Stimulated activated CD4-positive, alpha-beta T cell treated with anti-CD3 and anti-CD28 coated beads, TNF-alpha, amount 100 ng/mL, for 24 hours (primary cell): Measurements from ENCODE around the gene ITGAX.

Source experiments
- DNase-seq, 3 experiments: peaks; one replicate each; pipeline ENCODE4 v3.0.0-alpha.2; 2020; ENCODE audit warnings: low read depth in 3 of 3

ITGAX gene

GRCh38 chr16:31373235-31373634, 18.3 kb downstream of the ITGAX start:
- DNase-seq = no peak

DNA sequence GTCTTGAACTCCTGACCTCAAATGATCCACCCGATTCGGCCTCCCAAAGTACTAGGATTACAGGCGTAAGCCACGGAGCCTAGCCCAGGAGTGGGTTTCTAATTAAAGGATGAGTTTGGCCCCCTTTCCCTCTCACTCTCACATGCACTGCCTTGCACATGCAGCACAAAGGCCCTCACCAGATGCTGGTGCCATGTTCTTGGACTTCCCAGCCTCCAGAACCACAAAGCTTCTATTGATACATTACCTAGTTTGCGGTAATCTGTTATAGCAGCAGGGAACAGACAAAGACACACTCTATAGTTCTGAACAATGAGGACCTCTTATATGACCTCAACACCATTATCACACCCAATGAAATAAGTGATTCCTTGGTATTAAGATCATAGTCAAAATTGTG, 20.3 kb downstream of the ITGAX start:
- DNase-seq = no peak

DNA sequence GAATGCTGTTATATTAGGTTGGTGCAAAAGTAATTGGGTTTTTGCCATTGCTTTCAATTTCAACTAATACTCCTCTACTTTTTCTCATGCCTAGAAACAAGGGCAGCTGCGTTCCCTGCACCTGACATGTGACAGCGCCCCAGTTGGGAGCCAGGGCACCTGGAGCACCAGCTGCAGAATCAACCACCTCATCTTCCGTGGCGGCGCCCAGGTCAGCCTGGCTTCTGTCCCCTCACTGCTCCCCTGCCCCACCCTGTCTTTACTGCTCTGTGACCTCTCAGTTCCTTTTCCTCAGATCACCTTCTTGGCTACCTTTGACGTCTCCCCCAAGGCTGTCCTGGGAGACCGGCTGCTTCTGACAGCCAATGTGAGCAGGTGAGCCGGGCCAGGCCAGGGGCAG, 21.7 kb downstream of the ITGAX start:
- no peak for DNase-seq

DNA sequence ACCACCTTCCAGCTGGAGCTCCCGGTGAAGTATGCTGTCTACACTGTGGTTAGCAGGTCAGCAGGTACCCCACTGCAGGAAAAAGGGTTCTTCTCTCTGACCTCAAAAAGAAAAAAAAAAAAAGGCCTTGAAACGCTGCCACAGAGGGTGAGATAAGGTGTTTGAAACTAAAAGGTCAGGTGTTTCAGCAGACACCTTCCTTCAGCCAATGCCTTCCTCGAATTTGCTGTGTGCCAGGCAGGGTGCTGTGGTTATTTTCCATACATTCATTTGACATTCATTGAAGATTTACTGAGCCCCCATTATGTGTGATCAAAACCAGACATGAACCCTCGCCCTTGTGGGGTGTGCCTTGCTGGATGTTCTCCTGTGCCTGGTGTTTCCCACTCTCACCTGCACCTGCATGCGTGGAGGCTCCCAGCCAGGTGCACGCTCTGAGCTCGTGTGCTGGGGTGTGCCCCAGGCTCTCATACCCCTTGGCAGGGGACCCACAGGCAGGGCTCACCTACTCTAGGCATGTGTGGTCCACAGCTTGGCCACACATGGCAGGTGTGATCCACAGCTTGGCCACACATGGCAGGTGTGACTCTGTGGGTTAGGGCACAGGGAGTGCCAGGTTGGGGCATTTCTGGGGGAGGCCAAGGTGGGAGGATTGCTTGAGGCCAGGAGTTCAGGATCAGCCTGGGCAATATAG, 22.4 kb downstream of the ITGAX start:
- no peak for DNase-seq

DNA sequence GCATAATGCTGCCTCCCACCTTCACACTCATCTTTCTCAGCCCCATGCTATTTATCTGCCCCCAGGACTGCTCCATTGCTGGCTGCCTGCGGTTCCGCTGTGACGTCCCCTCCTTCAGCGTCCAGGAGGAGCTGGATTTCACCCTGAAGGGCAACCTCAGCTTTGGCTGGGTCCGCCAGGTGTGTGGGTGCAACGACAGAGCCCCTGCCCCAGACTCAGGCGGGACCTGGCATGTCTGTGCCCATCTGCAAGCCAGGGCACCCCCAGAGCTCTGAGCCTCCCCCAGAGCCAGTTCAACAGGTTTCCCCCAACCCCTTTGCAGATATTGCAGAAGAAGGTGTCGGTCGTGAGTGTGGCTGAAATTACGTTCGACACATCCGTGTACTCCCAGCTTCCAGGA, 25.2 kb downstream of the ITGAX start:
- no peak for DNase-seq

DNA sequence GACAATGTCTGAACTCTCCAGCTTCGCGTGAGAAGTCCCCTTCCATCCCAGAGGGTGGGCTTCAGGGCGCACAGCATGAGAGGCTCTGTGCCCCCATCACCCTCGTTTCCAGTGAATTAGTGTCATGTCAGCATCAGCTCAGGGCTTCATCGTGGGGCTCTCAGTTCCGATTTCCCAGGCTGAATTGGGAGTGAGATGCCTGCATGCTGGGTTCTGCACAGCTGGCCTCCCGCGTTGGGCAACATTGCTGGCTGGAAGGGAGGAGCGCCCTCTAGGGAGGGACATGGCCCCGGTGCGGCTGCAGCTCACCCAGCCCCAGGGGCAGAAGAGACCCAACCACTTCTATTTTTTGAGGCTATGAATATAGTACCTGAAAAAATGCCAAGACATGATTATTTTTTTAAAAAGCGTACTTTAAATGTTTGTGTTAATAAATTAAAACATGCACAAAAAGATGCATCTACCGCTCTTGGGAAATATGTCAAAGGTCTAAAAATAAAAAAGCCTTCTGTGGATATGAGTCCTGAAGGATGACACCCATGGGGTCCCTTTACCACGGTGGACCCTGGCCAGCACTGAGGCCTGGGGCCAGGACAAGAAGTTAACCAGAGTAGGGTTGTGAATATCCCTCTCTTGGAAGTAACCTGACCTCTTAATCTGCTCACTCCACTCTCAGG, 27.6 kb downstream of the ITGAX start:
- DNase-seq = peak; percentile 28 to 64 (median 38)

GRCh38 chr16:31385680-31386079, 30.7 kb downstream of the ITGAX start:
- DNase-seq = no peak

- peak in 1 of 3 experiments; percentile 8 for DNase-seq
These were observed 31.4 kb downstream of the ITGAX start for GRCh38 chr16:31386157-31386984.

GRCh38 chr16:31388535-31388934, 33.6 kb downstream of the ITGAX start:
- no peak for DNase-seq

DNA sequence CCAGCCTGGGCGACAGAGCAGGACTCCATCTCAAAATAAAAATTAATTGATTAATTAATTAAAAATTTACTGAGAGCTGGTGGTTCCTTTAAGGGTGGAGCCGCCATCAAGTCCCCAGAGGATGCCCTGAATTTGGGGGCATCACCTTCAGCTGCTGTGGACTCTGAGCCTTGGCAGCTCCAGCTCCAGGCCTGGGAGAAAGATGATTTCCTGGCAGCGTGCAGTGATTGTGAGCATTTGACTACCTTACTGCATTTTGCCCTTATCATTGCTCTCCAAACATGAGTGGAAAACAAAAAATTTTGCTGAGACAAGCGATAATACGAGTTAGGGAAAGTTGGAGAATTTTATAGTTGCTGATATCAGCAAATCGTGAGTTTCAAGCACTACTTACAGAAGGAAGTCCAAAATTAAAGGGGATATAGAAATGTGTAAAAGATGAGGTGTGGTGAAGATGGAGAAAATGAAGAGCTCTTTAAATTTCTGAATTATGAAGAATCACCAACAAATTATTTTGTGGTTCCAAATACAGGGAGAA, 35.6 kb downstream of the ITGAX start:
- no peak for DNase-seq

DNA sequence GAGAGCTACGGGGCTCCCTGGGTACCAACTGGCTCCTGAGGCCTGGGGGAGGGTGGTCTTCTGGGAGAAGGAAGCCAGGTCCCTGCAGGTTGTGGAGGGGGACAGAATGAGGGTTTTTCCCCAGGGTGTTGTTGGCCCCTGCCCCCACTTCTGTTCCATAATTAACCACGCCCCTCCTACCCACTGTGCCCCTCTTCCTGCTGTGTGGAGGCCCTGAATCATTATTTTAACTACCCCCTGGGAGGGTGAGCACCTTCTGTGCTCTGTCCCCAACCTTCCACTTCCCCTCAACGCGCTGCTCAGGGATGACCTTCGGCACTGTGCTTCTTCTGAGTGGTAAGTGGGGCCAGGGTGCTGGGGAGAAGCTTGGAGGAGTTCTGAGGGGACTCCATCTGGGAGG, 38.1 kb downstream of the ITGAX start, which contains the start of gene ITGAD:
ITGAD (plus strand) TSS at position 280 of the 400 bp plus-strand sequence; CDS start at position 306, 26 bp downstream.
- DNase-seq = no peak

DNA sequence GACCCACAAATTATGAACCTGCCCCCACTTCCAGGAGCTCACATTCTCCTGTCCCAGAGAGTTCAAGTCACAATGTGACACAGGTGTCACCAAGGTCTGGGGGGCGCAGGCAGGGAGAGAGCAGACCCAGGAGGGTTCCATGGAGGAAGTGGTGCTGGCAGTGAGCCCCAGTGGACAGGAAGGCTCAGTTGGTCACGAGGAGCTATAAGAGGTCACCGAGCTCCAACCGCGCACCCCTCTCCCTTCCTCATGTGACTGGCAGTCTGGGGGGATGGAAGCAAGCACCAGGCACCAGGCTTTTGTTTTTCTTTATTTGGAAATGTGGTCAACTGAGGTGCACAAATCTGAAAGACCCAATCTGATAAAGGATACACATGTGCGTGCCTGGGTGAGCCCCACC, 40.7 kb downstream of the ITGAX start:
- DNase-seq = no peak

DNA sequence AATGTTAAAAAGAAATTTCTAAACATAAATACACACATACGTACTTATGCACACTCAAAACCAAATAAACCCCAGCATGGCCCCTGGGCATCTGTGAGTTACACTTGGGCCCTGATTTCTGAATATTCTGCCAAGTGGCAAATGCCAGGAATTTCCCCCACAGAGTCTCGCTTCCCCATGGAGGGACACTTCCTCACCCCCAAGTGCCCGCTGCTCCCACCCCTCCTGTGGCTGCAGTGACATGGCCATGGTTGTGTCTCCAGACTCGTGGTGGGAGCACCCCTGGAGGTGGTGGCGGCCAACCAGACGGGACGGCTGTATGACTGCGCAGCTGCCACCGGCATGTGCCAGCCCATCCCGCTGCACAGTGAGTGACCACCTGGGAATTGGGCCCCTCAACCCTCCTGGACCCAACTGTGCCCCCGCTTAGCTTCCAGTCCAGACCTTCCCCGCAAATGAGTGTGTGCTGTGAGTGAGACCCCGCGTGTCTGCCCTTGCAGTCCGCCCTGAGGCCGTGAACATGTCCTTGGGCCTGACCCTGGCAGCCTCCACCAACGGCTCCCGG, 42.2 kb downstream of the ITGAX start:
- no peak for DNase-seq

- no peak for DNase-seq
These were observed 42.7 kb downstream of the ITGAX start for GRCh38 chr16:31397701-31398100.

DNA sequence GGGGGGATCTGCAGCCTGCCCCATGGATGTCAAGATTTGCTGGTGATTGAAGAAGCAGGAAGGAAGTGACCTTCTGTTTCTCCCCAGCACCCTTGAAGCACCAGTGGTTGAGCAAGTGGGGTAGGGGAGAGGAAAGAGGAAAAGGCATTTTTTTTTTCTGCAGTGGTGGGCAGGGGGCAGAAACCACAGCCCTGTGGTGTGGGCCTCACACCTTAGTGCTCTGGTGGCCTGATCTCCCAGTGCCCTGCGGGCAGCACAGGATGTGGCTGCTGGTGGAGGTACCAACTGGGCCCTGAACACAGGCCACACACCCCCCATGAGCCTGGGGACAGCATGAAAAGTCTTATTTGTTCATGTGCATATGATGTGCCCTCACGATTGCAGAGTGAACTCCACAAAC, 45.2 kb downstream of the ITGAX start:
- no peak for DNase-seq

GRCh38 chr16:31401436-31401835, 46.5 kb downstream of the ITGAX start:
- DNase-seq = no peak

- peak in 1 of 3 experiments; percentile 4 for DNase-seq
These were observed 47.7 kb downstream of the ITGAX start for GRCh38 chr16:31402687-31403086.

- no peak for DNase-seq
These were observed 48.8 kb downstream of the ITGAX start for GRCh38 chr16:31403590-31404352.

DNA sequence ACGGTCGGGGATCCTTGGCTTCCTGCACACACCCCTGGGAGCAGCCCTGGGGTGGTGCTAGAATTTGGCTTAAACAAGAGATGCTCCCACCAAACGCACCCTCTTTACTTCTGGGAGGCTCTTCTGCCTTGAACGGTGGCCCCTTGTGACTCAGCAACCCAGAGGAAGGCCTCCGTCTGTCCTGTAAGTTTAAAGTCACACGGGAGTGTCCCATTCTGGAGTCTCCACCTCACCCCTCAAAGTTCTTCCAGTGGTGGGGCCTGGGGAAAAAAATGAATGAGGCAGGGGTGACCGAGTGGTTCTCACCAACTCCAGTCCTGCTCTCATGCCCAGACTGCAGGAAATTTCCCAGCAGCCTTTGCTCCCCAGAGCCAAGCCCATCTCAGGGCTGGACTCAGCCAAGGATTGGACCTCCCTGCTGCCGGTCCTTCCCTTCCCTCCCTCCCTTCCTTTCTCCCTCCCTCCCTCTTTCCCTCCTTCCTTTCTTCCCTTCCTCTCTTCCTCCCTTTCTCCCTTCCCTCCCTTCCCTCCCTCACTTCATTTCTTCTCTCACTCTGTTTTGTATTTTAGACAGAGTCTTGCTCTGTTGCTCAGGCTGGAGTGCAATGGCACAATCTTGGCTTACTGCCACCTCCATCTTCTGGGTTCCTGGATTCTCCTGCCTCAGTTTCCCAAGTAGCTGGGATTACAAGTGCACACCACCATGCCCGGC, 49.5 kb downstream of the ITGAX start:
- no peak for DNase-seq

DNA sequence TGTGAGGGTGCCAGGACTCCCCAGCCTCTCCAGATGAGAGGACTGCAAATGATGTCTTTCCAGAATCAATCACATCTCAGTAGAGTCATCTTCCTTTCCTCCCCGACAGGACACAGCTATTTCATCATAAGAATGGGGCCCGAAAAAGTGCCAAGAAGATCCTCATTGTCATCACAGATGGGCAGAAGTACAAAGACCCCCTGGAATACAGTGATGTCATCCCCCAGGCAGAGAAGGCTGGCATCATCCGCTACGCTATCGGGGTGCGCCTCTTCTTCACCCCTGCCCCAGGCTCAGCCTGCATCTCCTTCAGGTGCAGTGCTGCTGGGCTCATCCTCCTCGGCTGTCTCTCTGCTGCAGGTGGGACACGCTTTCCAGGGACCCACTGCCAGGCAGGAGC, 52.4 kb downstream of the ITGAX start:
- no peak for DNase-seq

DNA sequence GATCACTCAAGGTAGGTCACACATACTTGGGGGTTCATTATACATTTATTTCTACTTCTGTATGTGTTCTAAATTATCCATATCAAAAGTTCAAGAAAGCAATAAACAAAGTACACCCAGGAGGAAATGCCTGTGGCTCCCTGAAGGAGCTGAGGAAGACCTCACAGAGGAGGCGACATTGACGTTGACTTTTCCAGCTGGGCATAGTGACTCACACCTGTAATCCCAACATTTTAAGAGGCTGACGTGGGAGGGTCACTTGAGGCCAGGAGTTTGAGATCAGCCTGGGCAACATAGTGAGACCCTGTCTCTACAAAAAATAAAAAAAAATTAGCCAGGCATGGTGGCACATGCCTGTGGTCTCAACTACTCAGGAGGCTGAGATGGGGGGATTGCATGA, 54.5 kb downstream of the ITGAX start:
- DNase-seq = no peak
